Upper lobe of left lung (tissue), 6 donors: ENCODE results near the gene GRAMD4. TPM values are rescaled to one million over a fixed set of nuclear protein-coding genes. Genes with fewer than 3 reads are reported as not detected.

Source experiments
- ATAC-seq, 2 donors: fragments of 200-7000 bp; cut with Tn5 transposase; one replicate each; pipeline ENCODE4 v1.9.1; 2022; ENCODE audit warnings: mild to moderate bottlenecking in 2 of 2, moderate library complexity in 2 of 2; ENCODE audit not compliant: low FRiP score in 2 of 2
- DNase-seq, 2 donors: peaks; one replicate each; pipeline ENCODE4 v3.0.0-alpha.2; 2019 to 2020
- H3K27ac ChIP-seq, 4 donors: fragments of 200-600 bp; sonication (generic); one replicate each; pipeline ENCODE4 v1.5.1; 2016 to 2019
- H3K27me3 ChIP-seq, 4 donors: fragments of 200-600 bp; sonication (generic); one replicate each; pipeline ENCODE4 v1.5.1; 2017 to 2019
- H3K36me3 ChIP-seq, 4 donors: fragments of 200-600 bp; sonication (generic); one replicate each; pipeline ENCODE4 v1.5.1; 2016 to 2019
- H3K4me1 ChIP-seq, 4 donors: fragments of 200-600 bp; sonication (generic); one replicate each; pipeline ENCODE4 v1.5.1; 2018 to 2019
- H3K4me3 ChIP-seq, 4 donors: fragments of 200-600 bp; sonication (generic); one replicate each; pipeline ENCODE4 v1.5.1; 2017 to 2019; ENCODE audit warnings: mild to moderate bottlenecking in 2 of 4, moderate library complexity in 1 of 4
- H3K9me3 ChIP-seq, 4 donors: fragments of 200-600 bp; sonication (generic); one replicate each; pipeline ENCODE4 v1.5.1; 2018 to 2019
- EP300 ChIP-seq, 4 donors: sonication (generic); formaldehyde crosslinking; IDR thresholded peaks; one replicate each; pipeline ENCODE4 v1.5.1; 2017; ENCODE audit warnings: antibody characterized with exemption in 4 of 4, control low read depth in 2 of 4
- POLR2A ChIP-seq, 4 donors: fragments of 450-650 bp; IDR thresholded peaks; one replicate each; pipeline ENCODE4 v1.5.1; 2016 to 2017; ENCODE audit warnings: antibody characterized with exemption in 4 of 4, mild to moderate bottlenecking in 2 of 4
- POLR2AphosphoS5 ChIP-seq, 2 donors: sonication (generic); formaldehyde crosslinking; IDR thresholded peaks; one replicate each; pipeline ENCODE4 v1.5.1; 2017; ENCODE audit warnings: antibody characterized with exemption in 2 of 2
- WGBS, 2 donors: methylation state at CpG; one replicate each; pipeline ENCODE4 v1.1.5; 2017 to 2018; 5-methylcytosine and 5-hydroxymethylcytosine counted together
- total RNA-seq, 6 donors: library from RNA; depleted of rRNA in 4 of 6; stranded (reverse); fragments of >200 nt in 4 of 6; gene quantifications; one replicate each; pipeline versions ENCODE4 v1.1.0 to v1.2.1, GENCODE V29; 2016 to 2021
- TF ChIP-seq, protein P1 (sequence below), 6 experiments: fragments of 450-650 bp in 4 of 6; fragments of 200-600 bp in 2 of 6; sonication (generic) in 2 of 6; IDR thresholded peaks; one replicate each; pipeline ENCODE4 v1.5.1; 2016 to 2019; ENCODE audit warnings: antibody characterized with exemption in 6 of 6
- donor health status: DM: no; HTN: no; CAD: no; lungs with moderate emphysema.
- donor health status: DM: no; HTN: yes; CAD: no; lungs with severe emphysema.

The GRAMD4 gene
- total RNA-seq, 6 donors from 2014 or later, result 59.8 to 302 (median 104) TPM

DNA sequence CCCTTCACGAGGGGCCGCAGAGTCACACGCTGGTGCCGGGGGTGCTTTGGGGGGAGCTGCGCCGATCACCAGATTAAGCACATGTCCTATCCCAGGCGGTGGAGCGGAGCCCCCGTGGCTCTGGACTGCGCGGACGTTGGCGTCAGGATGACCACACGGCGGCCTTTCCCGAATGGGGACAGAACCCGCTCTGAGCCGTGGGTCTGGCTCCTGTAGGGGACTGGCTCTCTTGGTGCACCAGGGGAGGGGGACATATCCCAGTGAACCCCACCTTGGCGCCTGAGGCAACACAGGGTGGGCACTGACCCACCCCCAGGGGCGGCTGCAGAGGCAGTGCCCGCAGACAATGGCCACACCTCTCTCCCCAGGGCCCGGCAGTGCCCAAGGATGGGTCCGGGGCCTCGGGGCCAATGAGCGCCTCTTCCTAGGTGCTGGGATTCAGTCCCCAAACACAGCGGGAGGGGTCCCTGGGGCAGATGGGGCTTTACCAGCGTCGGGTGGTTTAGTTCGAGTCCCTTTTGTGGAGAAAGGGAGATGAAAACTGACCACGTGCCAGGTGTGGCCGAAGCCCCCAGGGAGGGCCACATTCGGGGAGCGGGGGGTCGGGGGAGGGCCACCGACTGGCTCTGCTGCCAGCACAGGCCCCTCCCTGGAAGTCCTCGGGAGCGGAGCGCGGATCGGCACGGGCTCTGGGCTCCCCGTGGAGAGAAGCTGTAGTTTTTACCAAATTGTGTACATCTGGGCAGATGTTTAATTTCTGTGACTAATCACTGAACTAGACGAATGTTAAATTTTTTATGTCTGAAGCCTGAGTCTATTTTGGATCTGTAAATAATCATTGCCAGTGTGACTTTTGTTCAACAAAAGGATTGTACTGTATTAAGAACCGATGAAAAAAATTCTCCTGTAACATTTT lies 58.9 kb downstream of the GRAMD4 start:
- Histone ChIP-seq H3K4me1 (peaks cover 0 to 3% (median 0%) of the 10 kb centered on the region in 4 donors), H3K4me3 (no peak overlapping the region), H3K36me3 (peaks cover 0 to 36% (median 19%) of the 10 kb centered on the region in 4 donors), H3K27ac (no peak overlapping the region), H3K27me3 (no peaks in the 10 kb centered on the region), H3K9me3 (no peaks in the 10 kb centered on the region)
- peak in 1 of 2 donors; percentile 75 for DNase-seq
- no peak for ATAC-seq
- TF ChIP-seq POLR2AphosphoS5 (IDR thresholded peaks at IDR 0.05) (no peak), POLR2A (IDR thresholded peaks at IDR 0.05) (no peak), EP300 (IDR thresholded peaks at IDR 0.05) (no peak)
- TF ChIP-seq, protein P1, sequence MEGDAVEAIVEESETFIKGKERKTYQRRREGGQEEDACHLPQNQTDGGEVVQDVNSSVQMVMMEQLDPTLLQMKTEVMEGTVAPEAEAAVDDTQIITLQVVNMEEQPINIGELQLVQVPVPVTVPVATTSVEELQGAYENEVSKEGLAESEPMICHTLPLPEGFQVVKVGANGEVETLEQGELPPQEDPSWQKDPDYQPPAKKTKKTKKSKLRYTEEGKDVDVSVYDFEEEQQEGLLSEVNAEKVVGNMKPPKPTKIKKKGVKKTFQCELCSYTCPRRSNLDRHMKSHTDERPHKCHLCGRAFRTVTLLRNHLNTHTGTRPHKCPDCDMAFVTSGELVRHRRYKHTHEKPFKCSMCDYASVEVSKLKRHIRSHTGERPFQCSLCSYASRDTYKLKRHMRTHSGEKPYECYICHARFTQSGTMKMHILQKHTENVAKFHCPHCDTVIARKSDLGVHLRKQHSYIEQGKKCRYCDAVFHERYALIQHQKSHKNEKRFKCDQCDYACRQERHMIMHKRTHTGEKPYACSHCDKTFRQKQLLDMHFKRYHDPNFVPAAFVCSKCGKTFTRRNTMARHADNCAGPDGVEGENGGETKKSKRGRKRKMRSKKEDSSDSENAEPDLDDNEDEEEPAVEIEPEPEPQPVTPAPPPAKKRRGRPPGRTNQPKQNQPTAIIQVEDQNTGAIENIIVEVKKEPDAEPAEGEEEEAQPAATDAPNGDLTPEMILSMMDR (IDR thresholded peaks at IDR 0.05), result no peak
- WGBS, 2 donors, result 78 to 87% methylated on average over 26 to 39 of the region's 44 CpGs

DNA sequence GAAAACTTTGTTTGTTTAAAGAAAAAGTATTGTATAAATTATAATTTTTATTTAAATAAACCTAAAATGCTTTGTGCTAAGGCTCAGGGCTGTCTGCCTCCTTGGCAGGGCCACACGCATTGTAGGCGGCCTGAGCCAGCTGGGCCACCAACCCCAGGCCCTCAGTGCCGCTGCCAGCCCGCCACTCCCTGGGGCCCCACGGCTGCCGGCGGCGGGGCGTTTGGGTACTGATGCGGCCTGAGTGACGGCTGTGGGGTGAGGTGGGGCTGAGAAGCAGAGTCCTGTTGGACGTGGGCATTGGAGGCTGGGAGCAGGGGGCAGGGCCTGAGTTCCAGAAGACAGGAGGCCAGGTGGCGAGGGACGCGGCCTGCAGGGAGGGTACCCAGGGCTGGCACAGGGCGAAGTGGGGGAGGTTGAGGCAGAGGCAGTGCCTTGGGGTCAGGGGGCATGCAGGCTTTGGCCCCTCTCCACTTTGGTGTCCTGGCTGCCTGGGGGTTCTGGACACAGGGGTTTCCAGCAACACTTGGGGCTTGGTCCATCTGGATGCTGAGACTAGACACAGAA lies 59.6 kb downstream of the GRAMD4 start:
- no peak for TF ChIP-seq POLR2AphosphoS5 (IDR thresholded peaks at IDR 0.05)
- ATAC-seq (no peak), DNase-seq (peak in 1 of 2 donors; percentile 77)
- H3K27me3 ChIP-seq, result no peaks in the 10 kb centered on the region
- peaks cover 0 to 28% (median 15%) of the 10 kb centered on the region in 4 donors for H3K36me3 ChIP-seq
- no peak overlapping the region for H3K27ac ChIP-seq
- peaks cover 0 to 11% (median under 1%) of the 10 kb centered on the region in 4 donors for H3K4me1 ChIP-seq
- no peaks in the 10 kb centered on the region for H3K9me3 ChIP-seq
- 75 to 82% methylated on average over 14 to 16 of the region's 16 CpGs for WGBS, 2 donors
- no peak overlapping the region for H3K4me3 ChIP-seq

DNA sequence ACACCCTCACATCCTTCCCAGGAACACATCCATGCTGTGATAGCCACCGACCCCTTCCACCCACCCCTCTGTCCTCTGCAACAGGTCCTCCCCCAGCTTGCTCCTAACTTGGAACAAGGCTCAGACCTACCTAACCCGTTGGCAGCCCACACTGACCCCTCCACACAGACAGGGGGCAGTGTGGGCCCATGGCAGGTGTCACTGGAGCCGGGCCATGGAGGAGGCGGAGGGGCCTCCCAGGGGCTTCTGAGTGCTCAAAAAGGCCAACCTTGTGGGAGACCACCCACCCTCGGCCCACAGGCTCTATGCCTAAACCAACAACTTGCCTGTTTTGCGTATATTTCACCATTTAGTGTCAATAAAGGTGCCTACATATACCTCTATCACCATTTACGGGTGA lies 60.8 kb downstream of the GRAMD4 start:
- Histone ChIP-seq H3K9me3 (no peaks in the 10 kb centered on the region), H3K4me3 (no peak overlapping the region), H3K36me3 (peaks cover 0 to 24% (median 18%) of the 10 kb centered on the region in 4 donors), H3K27ac (no peak overlapping the region), H3K27me3 (no peaks in the 10 kb centered on the region), H3K4me1 (peaks cover 10 to 23% (median 12%) of the 10 kb centered on the region in 4 donors)
- 80 to 94% methylated on average over 3 to 7 of the region's 7 CpGs for WGBS, 2 donors
- TF ChIP-seq POLR2A (IDR thresholded peaks at IDR 0.05) (no peak), EP300 (IDR thresholded peaks at IDR 0.05) (no peak), POLR2AphosphoS5 (IDR thresholded peaks at IDR 0.05) (no peak)
- TF ChIP-seq, protein P1 (IDR thresholded peaks at IDR 0.05), result peak in 2 of 6 experiments; percentile 12 to 25
- ATAC-seq, result no peak
- peak in 1 of 2 donors; percentile 47 for DNase-seq

DNA sequence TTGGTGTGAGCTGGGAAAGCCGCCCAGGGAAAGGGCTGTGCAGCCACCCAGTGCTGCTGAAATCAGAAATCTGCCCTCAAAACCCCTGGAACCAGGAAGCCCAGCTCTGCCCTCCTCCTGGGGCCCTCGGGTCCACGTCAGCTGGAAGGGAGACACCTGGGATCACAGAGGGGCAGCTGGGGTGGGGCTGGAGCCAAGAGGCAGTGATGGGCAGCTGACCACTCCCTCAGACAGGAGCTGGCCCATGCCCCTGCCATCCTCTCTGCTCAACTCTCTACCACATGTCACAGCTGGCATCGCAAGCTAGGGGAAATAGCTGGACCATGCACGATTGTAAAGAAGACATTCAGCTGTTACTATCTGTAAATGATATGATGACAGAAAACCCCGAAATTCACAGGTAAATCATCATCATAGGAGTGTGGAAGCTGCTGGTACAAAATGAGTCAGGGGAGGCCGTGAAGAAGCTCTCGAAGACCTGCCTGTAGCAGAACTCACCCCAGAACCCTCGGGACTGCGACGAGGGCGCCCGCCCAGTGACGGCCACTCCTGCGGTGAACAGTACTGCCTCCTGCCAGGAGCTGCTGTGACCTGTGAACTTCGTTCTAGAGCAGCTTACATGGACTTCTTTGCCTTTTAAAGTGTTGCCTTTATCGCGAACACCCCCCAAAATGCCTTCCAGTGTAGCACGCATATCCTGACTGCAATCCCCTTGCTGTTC lies 62.0 kb downstream of the GRAMD4 start:
- H3K27ac ChIP-seq, result no peak overlapping the region
- no peaks in the 10 kb centered on the region for H3K27me3 ChIP-seq
- peaks cover 0 to 28% (median 21%) of the 10 kb centered on the region in 4 donors for H3K36me3 ChIP-seq
- no peaks in the 10 kb centered on the region for H3K9me3 ChIP-seq
- no peak for ATAC-seq
- peaks cover 10 to 29% (median 20%) of the 10 kb centered on the region in 4 donors for H3K4me1 ChIP-seq
- no peak overlapping the region for H3K4me3 ChIP-seq
- DNase-seq, result peak in 1 of 2 donors; percentile 82
- no peak for TF ChIP-seq POLR2A (IDR thresholded peaks at IDR 0.05)
- no peak for TF ChIP-seq EP300 (IDR thresholded peaks at IDR 0.05)
- no peak for TF ChIP-seq POLR2AphosphoS5 (IDR thresholded peaks at IDR 0.05)
- TF ChIP-seq, protein P1 (IDR thresholded peaks at IDR 0.05), result no peak
- WGBS, 2 donors, result 93 to 96% methylated on average over 17 to 19 of the region's 19 CpGs

DNA sequence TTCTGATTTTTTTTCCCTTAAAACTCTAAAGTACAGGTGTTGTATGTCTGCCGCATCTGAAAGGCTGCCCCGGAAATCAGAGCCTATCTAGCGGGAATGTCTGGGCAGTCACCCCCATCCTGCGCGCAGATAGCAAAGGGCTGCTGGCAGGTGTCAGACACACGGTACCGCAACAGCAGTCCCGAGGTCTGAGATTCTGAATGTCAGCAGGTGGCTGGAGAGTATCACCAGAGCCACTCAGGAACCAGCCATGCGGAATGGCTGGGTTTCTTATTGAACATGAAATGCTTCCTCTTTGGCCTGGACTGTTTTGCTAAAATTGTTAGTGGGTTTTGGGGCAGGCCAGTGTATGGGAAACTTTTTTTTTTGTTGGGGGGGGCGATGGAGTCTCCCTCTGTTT lies 64.5 kb downstream of the GRAMD4 start:
- peak overlapping the region in 1 of 4 donors; percentile 57 for H3K27ac ChIP-seq
- 60 to 73% methylated on average over 10 of the region's 10 CpGs for WGBS, 2 donors

More for the DNA sequence above, 64.5 kb downstream of the GRAMD4 start:
- no peak for ATAC-seq
- Histone ChIP-seq H3K4me3 (no peak overlapping the region), H3K4me1 (peaks cover 10 to 29% (median 20%) of the 10 kb centered on the region in 4 donors), H3K27me3 (no peaks in the 10 kb centered on the region), H3K36me3 (peaks cover 4 to 46% (median 33%) of the 10 kb centered on the region in 4 donors), H3K9me3 (no peaks in the 10 kb centered on the region)
- no peak for DNase-seq
- TF ChIP-seq POLR2AphosphoS5 (IDR thresholded peaks at IDR 0.05) (no peak), EP300 (IDR thresholded peaks at IDR 0.05) (no peak), POLR2A (IDR thresholded peaks at IDR 0.05) (no peak)
- TF ChIP-seq, protein P1 (IDR thresholded peaks at IDR 0.05), result no peak
